Coronary artery (tissue), 2 donors: ENCODE data around the gene ARL15.
"Not testable (repeated sequence)": the region's sequence is repeated elsewhere in the genome, so short reads cannot be mapped to it uniquely, and the experiment has no call there.

Source experiments
- DNase-seq: peaks from one replicate; pipeline ENCODE4 v3.0.0-alpha.2; 2017; ENCODE audit warnings: low spot score
- H3K27ac ChIP-seq, 2 donors: fragments of 200-600 bp; sonication (generic); one replicate each; pipeline ENCODE4 v1.5.1; 2016 to 2019
- H3K4me3 ChIP-seq: fragments of 200-600 bp; sonication (generic); 2 replicates; pipeline ENCODE4 v1.5.1; 2016; ENCODE audit warnings: mild to moderate bottlenecking, moderate library complexity
- CTCF ChIP-seq: fragments of 200-600 bp; sonication (generic); IDR thresholded peaks from one replicate; pipeline ENCODE4 v1.5.1; 2019; ENCODE audit warnings: antibody characterized with exemption

The ARL15 gene

DNA sequence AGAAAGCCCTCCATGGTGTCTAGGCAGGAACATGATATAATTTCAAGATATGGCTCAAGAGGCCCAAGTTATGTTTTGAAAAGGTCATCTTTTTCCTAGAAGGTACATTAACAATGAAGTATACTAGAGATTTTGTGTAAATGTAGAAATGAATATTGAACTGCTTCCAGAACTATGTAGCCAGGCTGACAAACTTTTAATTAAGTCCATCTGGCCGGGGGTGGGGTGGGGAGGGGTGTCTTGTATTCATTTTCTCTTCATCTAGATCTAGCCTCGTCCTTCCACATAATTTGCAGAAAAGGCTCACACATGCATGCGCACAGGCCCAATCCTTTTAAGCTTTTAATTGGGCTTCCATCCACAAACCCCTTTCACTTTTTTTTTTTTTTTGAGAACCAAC, 323.3 kb downstream of the ARL15 start:
- no peak for TF ChIP-seq CTCF
- Histone ChIP-seq H3K4me3 (no peak overlapping the region), H3K27ac (no peak overlapping the region)
- DNase-seq: no peak

- TF ChIP-seq CTCF: no peak
- no peak overlapping the region for H3K27ac ChIP-seq
- DNase-seq: no peak
- H3K4me3 ChIP-seq: no peak overlapping the region
Measured at GRCh38 chr5:53985796-53986195, 324.6 kb downstream of the ARL15 start.

DNA sequence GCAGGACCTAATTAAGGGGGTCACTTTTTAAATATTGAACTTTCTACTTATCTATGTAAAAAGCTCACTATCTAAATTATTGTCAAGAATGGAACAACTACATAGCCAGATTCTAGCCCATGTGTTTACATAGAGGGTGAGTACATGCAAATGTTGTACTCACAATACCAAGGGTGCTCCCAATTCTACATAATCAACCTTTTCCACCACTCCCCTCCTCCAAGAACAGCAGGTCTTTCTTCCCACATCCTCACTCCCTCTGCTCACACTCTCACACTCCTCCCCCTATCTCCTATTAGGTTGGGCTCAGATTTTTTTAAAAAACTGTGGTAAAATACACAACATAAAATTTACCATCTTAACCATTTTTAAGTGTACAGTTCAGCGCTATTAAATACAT, 325.4 kb downstream of the ARL15 start:
- DNase-seq: no peak
- Histone ChIP-seq H3K27ac (no peak overlapping the region), H3K4me3 (no peak overlapping the region)
- no peak for TF ChIP-seq CTCF

- Histone ChIP-seq H3K4me3 (no peak overlapping the region), H3K27ac (no peak overlapping the region)
- no peak for TF ChIP-seq CTCF
- no peak for DNase-seq
Measured at GRCh38 chr5:53983568-53984460, 326.6 kb downstream of the ARL15 start.

DNA sequence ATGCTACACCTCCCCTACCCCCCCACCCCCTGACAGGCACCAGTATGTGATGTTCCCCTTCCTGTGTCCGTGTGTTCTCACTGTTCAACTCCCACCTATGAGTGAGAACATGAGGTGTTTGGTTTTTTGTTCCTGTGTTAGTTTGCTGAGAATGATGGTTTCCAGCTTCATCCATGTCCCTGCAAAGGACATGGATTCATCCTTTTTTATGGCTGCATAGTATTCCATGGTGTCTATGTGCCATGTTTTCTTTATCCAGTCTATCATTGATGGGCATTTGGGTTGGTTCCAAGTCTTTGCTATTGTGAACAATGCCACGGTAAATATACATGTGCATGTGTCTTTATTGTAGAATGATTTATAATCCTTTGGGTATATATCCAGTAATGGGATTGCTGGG, 328.1 kb downstream of the ARL15 start:
- not testable (repeated sequence) for H3K27ac ChIP-seq, H3K4me3 ChIP-seq, DNase-seq

- TF ChIP-seq CTCF: no peak
- H3K27ac ChIP-seq: no peak overlapping the region
- DNase-seq: no peak
- H3K4me3 ChIP-seq: no peak overlapping the region
Measured at GRCh38 chr5:53980061-53980460, 330.3 kb downstream of the ARL15 start.

DNA sequence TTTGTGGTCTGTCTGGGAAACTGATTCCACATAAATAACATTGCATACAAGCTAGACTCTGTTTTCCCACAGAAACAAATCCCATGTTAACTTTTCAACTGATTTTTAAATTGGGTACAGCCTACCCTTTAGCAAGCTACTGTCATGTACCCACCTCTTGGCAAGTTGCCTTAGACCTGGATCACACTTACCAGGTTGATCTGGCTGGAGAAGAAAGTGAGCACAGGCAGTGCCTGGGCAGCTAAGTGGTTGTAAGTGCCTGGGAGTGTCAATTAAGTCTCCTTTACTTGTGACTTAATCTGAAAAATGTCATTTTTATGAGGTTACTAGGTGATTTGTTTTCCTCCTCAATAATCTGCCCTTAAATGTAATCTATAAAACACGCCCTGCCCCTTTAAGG, 336.4 kb downstream of the ARL15 start:
- Histone ChIP-seq H3K27ac (no peak overlapping the region), H3K4me3 (no peak overlapping the region)
- no peak for DNase-seq
- TF ChIP-seq CTCF: no peak
